ENCODE data around the gene PCCB. TPM values are rescaled to one million over a fixed set of nuclear protein-coding genes. Genes with fewer than 3 reads are reported as not detected.
"Not testable (repeated sequence)": the region's sequence is repeated elsewhere in the genome, so short reads cannot be mapped to it uniquely, and the experiment has no call there.

PCCB gene
- 122 TPM for total RNA-seq

GRCh38 chr3:136250059-136250902 is at the start of gene PCCB:
TSS of gene PCCB (plus strand) at chr3:136250340. CDS start at chr3:136250376, 36 bp downstream.
- DNase-seq (ENCODE audit: low spot score): peak; percentile 98
- ATAC-seq: peak; percentile 85

GRCh38 chr3:136207489-136208115 is 42.5 kb upstream of the PCCB start:
- no peak for ATAC-seq
- no peak for DNase-seq (ENCODE audit: low spot score)

- no peak for DNase-seq (ENCODE audit: low spot score)
Measured at GRCh38 chr3:136209921-136210320, 40.2 kb upstream of the PCCB start.

GRCh38 chr3:136211547-136211946 is 38.6 kb upstream of the PCCB start:
- no peak for ATAC-seq
- DNase-seq (ENCODE audit: low spot score): no peak

More at GRCh38 chr3:136209921-136210320, 40.2 kb upstream of the PCCB start:
- ATAC-seq: no peak

- ATAC-seq; DNase-seq (ENCODE audit: low spot score): not testable (repeated sequence)
Measured at GRCh38 chr3:136222746-136223145, 27.4 kb upstream of the PCCB start.

GRCh38 chr3:136232413-136232812 is 17.7 kb upstream of the PCCB start:
- DNase-seq (ENCODE audit: low spot score) (no peak), ATAC-seq (no peak)

GRCh38 chr3:136235545-136235944 is 14.6 kb upstream of the PCCB start:
- ATAC-seq (peak; percentile 84), DNase-seq (ENCODE audit: low spot score) (peak; percentile 63)

GRCh38 chr3:136236109-136236508 is 14.0 kb upstream of the PCCB start:
- ATAC-seq (no peak), DNase-seq (ENCODE audit: low spot score) (no peak)

- ATAC-seq (no peak), DNase-seq (ENCODE audit: low spot score) (no peak)
Measured at GRCh38 chr3:136237103-136237502, 13.0 kb upstream of the PCCB start.

- peak; percentile 86 for ATAC-seq
Measured at GRCh38 chr3:136237961-136238649, 12.0 kb upstream of the PCCB start.

GRCh38 chr3:136239094-136239493 is 11.0 kb upstream of the PCCB start:
- DNase-seq (ENCODE audit: low spot score) (no peak), ATAC-seq (no peak)

More at GRCh38 chr3:136237961-136238649, 12.0 kb upstream of the PCCB start:
- DNase-seq (ENCODE audit: low spot score): no peak

- ATAC-seq: no peak
- DNase-seq (ENCODE audit: low spot score): no peak
Measured at GRCh38 chr3:136245691-136246090, 4.4 kb upstream of the PCCB start.

GRCh38 chr3:136247436-136247835 is 2.7 kb upstream of the PCCB start:
- DNase-seq (ENCODE audit: low spot score): no peak
- no peak for ATAC-seq

GRCh38 chr3:136247855-136248590 is 2.1 kb upstream of the PCCB start:
- DNase-seq (ENCODE audit: low spot score): peak; percentile 56
- ATAC-seq: no peak

- no peak for ATAC-seq
- peak; percentile 50 for DNase-seq (ENCODE audit: low spot score)
Measured at GRCh38 chr3:136249091-136249490, 1.0 kb upstream of the PCCB start.

- DNase-seq (ENCODE audit: low spot score) (no peak), ATAC-seq (no peak)
Measured at GRCh38 chr3:136249593-136249992, 547 bp upstream of the PCCB start.

GRCh38 chr3:136250903-136251460 is 842 bp downstream of the PCCB start:
- peak; percentile 93 for DNase-seq (ENCODE audit: low spot score)
- ATAC-seq: peak; percentile 63

- ATAC-seq (peak; percentile 61), DNase-seq (ENCODE audit: low spot score) (peak; percentile 89)
Measured at GRCh38 chr3:136251511-136251910, 1.4 kb downstream of the PCCB start.

GRCh38 chr3:136255672-136256406 is 5.7 kb downstream of the PCCB start:
- peak; percentile 74 for ATAC-seq

GRCh38 chr3:136258199-136258598 is 8.1 kb downstream of the PCCB start:
- DNase-seq (ENCODE audit: low spot score) (no peak), ATAC-seq (no peak)

More at GRCh38 chr3:136255672-136256406, 5.7 kb downstream of the PCCB start:
- peak; percentile 66 for DNase-seq (ENCODE audit: low spot score)

All from left lobe of liver (tissue), 2 donors.